Measurements from ENCODE around the gene HPSE2. TPM values are rescaled to one million over a fixed set of nuclear protein-coding genes. Genes with fewer than 3 reads are reported as not detected.

Gene HPSE2
- total RNA-seq, 1 experiment from 2014 or later = 0.20 TPM

DNA sequence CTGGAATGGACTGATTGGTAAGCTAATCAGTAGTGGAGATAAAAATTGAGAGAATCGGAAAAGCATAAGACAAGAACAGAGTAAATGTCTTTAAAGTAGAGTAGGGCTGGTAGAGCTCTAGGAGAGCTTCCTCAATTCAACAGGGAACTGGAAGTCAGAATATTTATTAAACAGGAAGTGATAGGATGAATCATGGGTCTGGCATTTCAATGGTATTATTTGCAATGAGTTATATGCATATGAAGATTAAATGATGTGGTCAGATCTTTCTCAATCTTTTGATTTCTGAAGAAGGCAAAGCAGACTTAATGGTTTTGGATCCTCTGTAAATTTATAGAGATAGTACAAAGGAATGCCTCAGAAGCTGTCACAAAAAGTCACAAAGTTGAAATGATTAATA, 349.0 kb downstream of the HPSE2 start:
- Histone ChIP-seq H3K9ac (ENCODE audit: extremely low read depth, insufficient read length, low read length) (no peak overlapping the region), H3K9me3 (ENCODE audit: control insufficient read depth, low read depth, low read length) (no peaks in the 10 kb centered on the region), H2BK20ac (ENCODE audit: low read depth, low read length, poor library complexity, severe bottlenecking) (no peak overlapping the region), H2AK5ac (ENCODE audit: insufficient read length, low read length) (no peak overlapping the region), H3T11ph (ENCODE audit: low read length) (no peak overlapping the region), H3K4ac (ENCODE audit: low read depth, low read length) (no peak overlapping the region), H3K56ac (ENCODE audit: insufficient read length, low read depth, low read length) (no peak overlapping the region), H3K27me3 (ENCODE audit: insufficient read depth, low read length) (no peaks in the 10 kb centered on the region), H3K23me2 (ENCODE audit: insufficient read length, low read depth, low read length, poor library complexity, severe bottlenecking) (no peaks in the 10 kb centered on the region), H2BK15ac (ENCODE audit: low read depth, low read length) (no peak overlapping the region), H4K91ac (ENCODE audit: insufficient read length, low read depth, low read length) (no peak overlapping the region), H3K4me1 (ENCODE audit: insufficient read depth, low read length) (no peaks in the 10 kb centered on the region), H2BK12ac (ENCODE audit: insufficient read length, low read depth, low read length) (no peak overlapping the region), H3K23ac (ENCODE audit: insufficient read length, low read depth, low read length) (no peak overlapping the region), H3K79me2 (ENCODE audit: insufficient read depth, low read length) (no peaks in the 10 kb centered on the region), H2BK120ac (ENCODE audit: low read depth, low read length, poor library complexity, severe bottlenecking) (no peak overlapping the region), H4K5ac (ENCODE audit: insufficient read length, low read depth, low read length) (no peak overlapping the region), H3K27ac (ENCODE audit: insufficient read length, low read depth, low read length) (no peak overlapping the region), H3K14ac (ENCODE audit: insufficient read depth, low read length) (no peak overlapping the region), H2BK5ac (ENCODE audit: insufficient read length, low read length) (no peak overlapping the region), H4K20me1 (ENCODE audit: control insufficient read depth, insufficient read depth, insufficient read length) (no peaks in the 10 kb centered on the region), H3K4me2 (ENCODE audit: insufficient read depth, insufficient read length, low read length) (no peak overlapping the region), H2AFZ (ENCODE audit: low read length) (no peak overlapping the region), H4K8ac (replicated peaks; ENCODE audit: insufficient read length, low read depth, low read length) (no peak overlapping the region), H3K79me1 (ENCODE audit: insufficient read depth, low read depth, low read length, poor library complexity, severe bottlenecking) (no peaks in the 10 kb centered on the region), H3K18ac (ENCODE audit: insufficient read length, low read depth, low read length) (no peak overlapping the region)
- Mint-ChIP-seq H3K9me3 (no peaks in the 10 kb centered on the region), H3K36me3 (ENCODE audit: insufficient read depth in 1 of 3, low read depth in 3 of 3) (no peaks in the 10 kb centered on the region), H3K27ac (no peak overlapping the region), H3K4me3 (no peak overlapping the region), H3K4me1 (no peaks in the 10 kb centered on the region), H3K27me3 (ENCODE audit: low read depth) (no peaks in the 10 kb centered on the region; the same call in 1 of the 2 replicates)
- no CpG with 5 or more reads among the region's 1 CpG for WGBS (ENCODE audit: extremely low coverage, insufficient read length, low lambda C conversion rate)
- DNase-seq = no peak
- TF ChIP-seq, protein P1, sequence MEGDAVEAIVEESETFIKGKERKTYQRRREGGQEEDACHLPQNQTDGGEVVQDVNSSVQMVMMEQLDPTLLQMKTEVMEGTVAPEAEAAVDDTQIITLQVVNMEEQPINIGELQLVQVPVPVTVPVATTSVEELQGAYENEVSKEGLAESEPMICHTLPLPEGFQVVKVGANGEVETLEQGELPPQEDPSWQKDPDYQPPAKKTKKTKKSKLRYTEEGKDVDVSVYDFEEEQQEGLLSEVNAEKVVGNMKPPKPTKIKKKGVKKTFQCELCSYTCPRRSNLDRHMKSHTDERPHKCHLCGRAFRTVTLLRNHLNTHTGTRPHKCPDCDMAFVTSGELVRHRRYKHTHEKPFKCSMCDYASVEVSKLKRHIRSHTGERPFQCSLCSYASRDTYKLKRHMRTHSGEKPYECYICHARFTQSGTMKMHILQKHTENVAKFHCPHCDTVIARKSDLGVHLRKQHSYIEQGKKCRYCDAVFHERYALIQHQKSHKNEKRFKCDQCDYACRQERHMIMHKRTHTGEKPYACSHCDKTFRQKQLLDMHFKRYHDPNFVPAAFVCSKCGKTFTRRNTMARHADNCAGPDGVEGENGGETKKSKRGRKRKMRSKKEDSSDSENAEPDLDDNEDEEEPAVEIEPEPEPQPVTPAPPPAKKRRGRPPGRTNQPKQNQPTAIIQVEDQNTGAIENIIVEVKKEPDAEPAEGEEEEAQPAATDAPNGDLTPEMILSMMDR (conservative IDR thresholded peaks at IDR 0.05) = no peak
